Posterior cingulate gyrus (tissue), 11 donors: ENCODE data around the gene AP4M1.

Source experiments
- DNase-seq, 10 donors: peaks; one replicate each; pipeline versions ENCODE4 v3.0.0 to v3.0.0-alpha.2; 2020 to 2021; ENCODE audit warnings: mixed read lengths in 3 of 10
- intact Hi-C: fragments of 100-400 bp; cut with DNase I; formaldehyde crosslinking; loops from one replicate; pipeline ENCODE4 v1.15.1; 2023

AP4M1 gene

GRCh38 chr7:100153708-100154535, 52.5 kb downstream of the AP4M1 start:
- intact Hi-C loops = no loop called here

GRCh38 chr7:100154651-100155491, 53.4 kb downstream of the AP4M1 start:
- intact Hi-C loops = no loop called here
- peak in 3 of 10 donors; percentile 45 to 85 (median 72) for DNase-seq

More at GRCh38 chr7:100153708-100154535, 52.5 kb downstream of the AP4M1 start:
- DNase-seq = peak in 2 of 10 donors; percentile 81 to 82

GRCh38 chr7:100155553-100156317, 54.3 kb downstream of the AP4M1 start:
- DNase-seq = peak in 3 of 10 donors; percentile 23 to 66 (median 49)

GRCh38 chr7:100156331-100157068, 55.1 kb downstream of the AP4M1 start:
- intact Hi-C loops = no loop called here
- DNase-seq = peak in 3 of 10 donors; percentile 63 to 73 (median 68)

More at GRCh38 chr7:100155553-100156317, 54.3 kb downstream of the AP4M1 start:
- intact Hi-C loops = no loop called here

GRCh38 chr7:100157069-100157333, 55.6 kb downstream of the AP4M1 start:
- intact Hi-C loops = no loop called here
- no peak for DNase-seq

- DNase-seq = peak in 3 of 10 donors; percentile 76 to 90 (median 77)
- intact Hi-C loops = no loop called here
Observed at GRCh38 chr7:100157334-100158228, 56.1 kb downstream of the AP4M1 start.
